Skeletal muscle satellite cell (primary cell): ENCODE results near the gene DIP2A.
"Not testable (repeated sequence)": the region's sequence is repeated elsewhere in the genome, so short reads cannot be mapped to it uniquely, and the experiment has no call there.

ENCODE experiments used
- H3K27me3 ChIP-seq: 2 replicates; pipeline ENCODE4 v1.7.0; 2013; ENCODE audit warnings: low read length; ENCODE audit not compliant: control insufficient read depth, insufficient read depth
- H3K36me3 ChIP-seq: 2 replicates; pipeline ENCODE4 v1.7.0; 2013; ENCODE audit warnings: mild to moderate bottlenecking, control low read depth, low read length; ENCODE audit not compliant: insufficient read depth
- H3K4me1 ChIP-seq: 2 replicates; pipeline ENCODE4 v1.7.0; 2013; ENCODE audit warnings: low read length; ENCODE audit not compliant: control insufficient read depth, insufficient read depth
- H3K4me2 ChIP-seq: 2 replicates; pipeline ENCODE4 v1.7.0; 2013; ENCODE audit warnings: mild to moderate bottlenecking, low read length
- H3K4me3 ChIP-seq: 2 replicates; pipeline ENCODE4 v1.7.0; 2013; ENCODE audit warnings: low read length
- H3K9ac ChIP-seq: 2 replicates; pipeline ENCODE4 v1.7.0; 2013; ENCODE audit warnings: mild to moderate bottlenecking, low read depth, low read length, moderate library complexity
- H3K9me3 ChIP-seq: replicated peaks from 2 replicates; pipeline ENCODE4 v1.7.0; 2013; ENCODE audit warnings: mild to moderate bottlenecking, control low read depth, low read length

Gene DIP2A

DNA sequence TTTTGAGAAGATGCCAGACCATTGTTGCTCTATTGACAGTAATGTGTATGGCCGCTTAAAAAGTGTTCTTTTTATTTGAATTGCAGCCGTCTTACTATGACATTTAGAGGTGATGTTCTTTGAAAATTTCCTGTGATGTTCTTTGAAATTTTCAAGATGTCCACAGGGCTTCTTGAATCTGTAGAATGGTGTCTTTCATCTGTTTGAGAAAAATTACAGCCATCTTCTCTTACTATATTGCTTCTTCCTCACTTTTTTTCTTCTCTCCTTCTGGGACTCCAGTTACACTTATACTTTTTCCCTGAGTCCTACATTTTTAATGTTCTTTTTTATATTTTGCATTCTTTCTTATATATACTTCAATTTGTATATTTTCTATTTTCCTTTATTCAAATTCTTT, 57.4 kb downstream of the DIP2A start:
- no peak overlapping the region for H3K4me2 ChIP-seq
- H3K4me1 ChIP-seq, result peaks cover 9% of the 10 kb centered on the region
- peaks cover 41% of the 10 kb centered on the region for H3K36me3 ChIP-seq
- no peaks in the 10 kb centered on the region for H3K9me3 ChIP-seq
- H3K4me3 ChIP-seq, result no peak overlapping the region
- H3K9ac ChIP-seq, result no peak overlapping the region
- H3K27me3 ChIP-seq, result no peaks in the 10 kb centered on the region

DNA sequence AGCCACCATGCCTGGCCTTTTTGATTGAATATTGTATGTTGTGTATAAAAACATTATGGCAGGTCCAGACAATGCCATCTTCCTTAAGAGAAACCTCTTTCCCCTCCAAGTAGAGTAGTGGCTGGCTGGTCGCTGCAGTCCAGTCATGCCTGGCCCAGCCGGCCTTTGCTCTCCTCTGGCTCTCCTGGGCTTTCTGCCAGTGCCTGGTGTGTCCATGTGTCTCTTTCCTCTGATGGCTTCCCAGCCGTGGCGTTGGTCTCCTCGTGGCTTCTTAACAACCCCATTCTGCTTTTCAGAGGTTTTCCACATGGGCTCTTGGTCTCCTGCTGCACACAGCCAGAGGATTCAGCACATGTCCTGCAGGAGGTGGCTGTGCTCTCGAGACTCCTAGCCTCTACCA, 58.7 kb downstream of the DIP2A start:
- Histone ChIP-seq H3K9me3 (no peaks in the 10 kb centered on the region), H3K4me1 (peaks cover 9% of the 10 kb centered on the region)

DNA sequence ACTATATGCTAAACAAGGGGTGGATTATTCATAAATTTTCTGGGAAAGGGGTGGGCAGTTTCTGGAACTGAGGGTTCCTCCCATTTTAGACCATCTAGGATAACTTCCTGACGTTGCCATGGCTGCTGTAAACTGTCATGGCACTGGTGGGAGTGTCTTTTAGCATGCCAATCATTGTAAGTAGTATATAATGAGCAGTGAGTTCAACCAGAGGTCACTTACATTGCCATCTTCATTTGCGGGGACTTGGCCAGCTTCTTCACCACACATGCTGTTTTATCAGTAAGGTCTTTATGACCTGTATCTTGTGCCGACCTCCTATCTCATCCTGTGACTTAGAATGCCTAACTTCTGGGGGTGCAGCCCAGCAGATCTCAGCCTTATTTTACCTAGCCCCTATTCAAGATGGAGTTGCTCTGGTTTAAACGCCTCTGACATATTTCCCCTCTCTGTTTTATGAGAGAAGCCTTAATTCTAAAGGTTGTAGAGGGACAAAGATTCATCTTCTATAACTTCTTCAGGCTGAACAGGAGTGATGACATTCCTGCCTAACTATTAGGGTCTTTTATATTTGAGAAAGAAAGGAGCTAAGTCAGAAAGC, 60.4 kb downstream of the DIP2A start:
- no peaks in the 10 kb centered on the region for H3K27me3 ChIP-seq
- H3K9me3 ChIP-seq, result no peaks in the 10 kb centered on the region
- no peak overlapping the region for H3K9ac ChIP-seq
- H3K36me3 ChIP-seq, result peaks cover 18% of the 10 kb centered on the region
- H3K4me3 ChIP-seq, result no peak overlapping the region
- no peak overlapping the region for H3K4me2 ChIP-seq
- peaks cover 9% of the 10 kb centered on the region for H3K4me1 ChIP-seq

More for the DNA sequence above, 58.7 kb downstream of the DIP2A start:
- H3K27me3 ChIP-seq, result no peaks in the 10 kb centered on the region
- no peak overlapping the region for H3K4me3 ChIP-seq
- peaks cover 28% of the 10 kb centered on the region for H3K36me3 ChIP-seq
- H3K9ac ChIP-seq, result no peak overlapping the region
- no peak overlapping the region for H3K4me2 ChIP-seq

DNA sequence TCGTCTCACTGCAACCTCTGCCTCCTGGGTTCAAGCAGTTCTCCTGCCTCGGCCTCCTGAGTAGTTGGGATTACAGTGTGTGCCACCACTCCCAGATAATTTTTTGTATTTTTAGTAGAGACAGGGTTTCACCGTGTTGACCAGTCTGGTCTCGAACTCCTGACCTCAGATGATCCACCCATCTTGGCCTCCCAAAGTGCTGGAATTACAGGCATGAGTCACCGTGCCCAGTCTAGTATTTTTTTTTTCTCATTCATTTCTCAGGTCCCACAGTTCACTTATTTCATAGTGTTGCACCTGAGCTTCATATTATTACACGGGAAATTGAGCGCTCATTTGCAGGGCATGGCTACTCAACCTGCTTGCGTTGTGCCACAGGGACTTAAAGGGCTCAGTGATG, 68.7 kb downstream of the DIP2A start:
- not testable (repeated sequence) for H3K4me3 ChIP-seq, H3K27me3 ChIP-seq, H3K4me2 ChIP-seq, H3K9me3 ChIP-seq, H3K36me3 ChIP-seq, H3K9ac ChIP-seq, H3K4me1 ChIP-seq

DNA sequence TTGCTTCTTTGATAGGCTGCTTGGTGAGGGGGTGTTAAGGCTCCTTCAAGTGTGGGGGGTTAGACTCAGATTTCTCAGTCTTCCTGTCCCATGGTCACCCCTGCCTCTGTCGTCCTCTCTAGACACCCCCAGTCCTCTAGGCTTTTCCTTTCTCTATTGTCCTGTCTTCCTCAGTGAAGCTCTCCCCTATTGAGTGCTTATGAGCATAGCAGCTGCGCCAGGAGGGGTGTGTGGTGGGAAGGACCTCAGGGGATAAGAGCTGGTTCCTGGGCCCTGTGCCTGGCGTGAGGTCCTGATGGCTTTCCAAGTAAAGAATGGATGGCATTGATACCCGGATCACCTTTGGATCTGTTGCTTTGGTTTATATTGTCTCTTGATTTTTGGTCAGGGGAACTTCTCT, 69.1 kb downstream of the DIP2A start:
- Histone ChIP-seq H3K4me2 (no peak overlapping the region), H3K9ac (no peak overlapping the region), H3K4me3 (no peak overlapping the region), H3K36me3 (peaks cover 8% of the 10 kb centered on the region), H3K9me3 (no peaks in the 10 kb centered on the region), H3K4me1 (peaks cover 5% of the 10 kb centered on the region), H3K27me3 (no peaks in the 10 kb centered on the region)

DNA sequence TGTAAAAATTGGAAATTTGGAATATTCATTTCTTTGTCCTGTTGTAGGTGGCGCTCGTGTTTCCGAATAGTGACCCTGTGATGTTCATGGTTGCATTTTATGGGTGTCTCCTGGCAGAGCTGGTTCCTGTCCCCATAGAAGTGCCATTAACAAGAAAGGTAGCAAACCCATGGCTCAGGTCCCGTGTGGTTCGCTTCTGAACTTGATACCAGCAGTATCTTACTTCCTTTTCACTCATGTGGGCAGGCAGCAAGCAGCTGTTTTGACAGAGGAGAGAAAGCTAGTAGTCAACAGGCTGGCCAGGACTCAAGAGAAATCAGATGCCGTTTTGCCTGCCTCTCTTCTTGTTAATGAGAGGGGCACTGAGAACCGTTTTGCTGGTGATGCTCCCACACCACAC, 73.4 kb downstream of the DIP2A start:
- peaks cover 26% of the 10 kb centered on the region for H3K36me3 ChIP-seq
- H3K9ac ChIP-seq, result no peak overlapping the region
- H3K27me3 ChIP-seq, result no peaks in the 10 kb centered on the region
- no peaks in the 10 kb centered on the region for H3K9me3 ChIP-seq
- H3K4me3 ChIP-seq, result no peak overlapping the region
- no peak overlapping the region for H3K4me2 ChIP-seq
- H3K4me1 ChIP-seq, result peaks cover 1% of the 10 kb centered on the region

DNA sequence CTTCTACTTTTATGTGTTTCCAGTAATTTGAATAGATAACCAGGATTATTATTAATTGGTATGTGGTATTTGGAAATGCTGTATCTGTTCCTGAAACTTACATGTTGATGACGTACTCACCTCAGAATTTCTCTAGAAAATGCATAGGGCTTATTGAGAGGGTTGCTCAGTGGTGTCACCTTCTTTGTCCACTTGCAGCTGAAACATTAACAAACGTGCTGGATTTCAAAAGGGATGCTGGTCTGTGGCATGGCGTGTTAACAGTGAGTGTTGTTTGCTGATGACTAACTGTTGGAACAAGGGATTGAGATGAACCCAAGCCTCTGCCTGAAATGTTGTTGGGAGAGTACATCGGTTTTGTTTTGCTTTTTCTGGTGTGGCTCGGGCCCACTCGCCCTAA, 78.3 kb downstream of the DIP2A start:
- H3K4me3 ChIP-seq, result no peak overlapping the region
- no peak overlapping the region for H3K9ac ChIP-seq
- H3K27me3 ChIP-seq, result no peaks in the 10 kb centered on the region
- H3K36me3 ChIP-seq, result peaks cover 65% of the 10 kb centered on the region
- no peak overlapping the region for H3K4me2 ChIP-seq
- no peaks in the 10 kb centered on the region for H3K9me3 ChIP-seq
- H3K4me1 ChIP-seq, result no peaks in the 10 kb centered on the region

DNA sequence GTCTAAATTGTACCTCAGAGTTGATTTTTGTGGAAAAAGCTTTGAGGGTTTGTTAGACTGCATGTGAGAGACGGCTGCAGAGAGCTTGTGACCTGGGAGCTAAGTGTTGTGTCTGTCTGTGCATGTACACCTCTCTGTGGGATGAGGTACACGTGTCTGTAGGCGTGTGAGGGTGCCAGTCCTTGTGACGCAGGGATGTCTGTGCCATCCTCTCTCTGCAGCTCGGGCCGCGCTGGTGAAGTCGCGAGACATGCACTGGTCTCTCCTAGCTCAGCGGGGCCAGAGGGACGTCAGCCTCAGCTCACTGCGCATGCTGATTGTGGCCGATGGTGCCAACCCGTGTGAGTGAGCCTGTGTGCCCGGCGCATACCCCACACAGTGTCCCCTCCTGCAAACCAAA, 79.6 kb downstream of the DIP2A start:
- H3K9me3 ChIP-seq, result no peaks in the 10 kb centered on the region
- peaks cover 74% of the 10 kb centered on the region for H3K36me3 ChIP-seq
- H3K4me1 ChIP-seq, result no peaks in the 10 kb centered on the region
- no peak overlapping the region for H3K4me3 ChIP-seq
- no peak overlapping the region for H3K4me2 ChIP-seq
- no peaks in the 10 kb centered on the region for H3K27me3 ChIP-seq
- no peak overlapping the region for H3K9ac ChIP-seq

DNA sequence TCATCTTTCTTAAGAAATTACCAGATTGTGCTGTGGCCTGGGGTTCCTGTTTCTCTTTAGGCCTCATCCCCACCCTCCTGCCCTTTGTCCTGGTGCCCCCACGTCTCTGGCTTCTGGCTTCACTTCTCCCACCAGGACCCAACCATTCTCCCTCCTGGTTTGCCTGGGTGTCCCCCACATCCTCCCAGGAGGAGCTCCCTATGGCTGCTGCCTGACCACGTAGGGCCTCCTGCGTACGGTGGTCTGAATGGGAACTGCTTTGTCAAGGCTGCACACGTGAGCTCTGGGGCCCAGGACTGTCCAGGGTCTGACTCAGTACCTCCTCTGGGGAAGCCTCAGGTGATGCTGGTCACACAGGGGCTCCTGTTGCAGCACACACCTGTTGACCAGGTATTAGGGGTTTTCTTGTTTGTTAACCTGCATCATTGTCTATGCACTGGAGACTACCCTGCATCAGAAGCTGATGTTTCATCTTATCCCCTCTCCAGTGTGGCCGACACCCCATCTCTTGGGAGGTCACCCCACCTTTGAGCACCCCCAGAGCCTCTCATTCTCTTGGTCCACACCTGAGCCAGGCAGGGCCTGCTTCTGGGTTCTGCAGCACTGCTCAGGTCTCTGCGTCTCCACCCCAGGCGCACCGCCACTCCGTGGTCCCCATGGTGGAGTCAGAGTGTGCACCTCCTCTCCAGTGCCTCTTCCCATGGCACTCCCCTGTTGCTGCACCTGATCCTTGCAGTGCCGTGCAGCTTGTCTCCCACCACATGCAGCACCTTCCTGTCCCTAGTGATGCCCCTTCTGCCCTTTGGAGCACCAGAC, 80.4 kb downstream of the DIP2A start:
- Histone ChIP-seq H3K9me3 (no peaks in the 10 kb centered on the region), H3K4me2 (no peak overlapping the region), H3K4me3 (no peak overlapping the region), H3K4me1 (no peaks in the 10 kb centered on the region), H3K9ac (no peak overlapping the region), H3K36me3 (peaks cover 76% of the 10 kb centered on the region), H3K27me3 (no peaks in the 10 kb centered on the region)

DNA sequence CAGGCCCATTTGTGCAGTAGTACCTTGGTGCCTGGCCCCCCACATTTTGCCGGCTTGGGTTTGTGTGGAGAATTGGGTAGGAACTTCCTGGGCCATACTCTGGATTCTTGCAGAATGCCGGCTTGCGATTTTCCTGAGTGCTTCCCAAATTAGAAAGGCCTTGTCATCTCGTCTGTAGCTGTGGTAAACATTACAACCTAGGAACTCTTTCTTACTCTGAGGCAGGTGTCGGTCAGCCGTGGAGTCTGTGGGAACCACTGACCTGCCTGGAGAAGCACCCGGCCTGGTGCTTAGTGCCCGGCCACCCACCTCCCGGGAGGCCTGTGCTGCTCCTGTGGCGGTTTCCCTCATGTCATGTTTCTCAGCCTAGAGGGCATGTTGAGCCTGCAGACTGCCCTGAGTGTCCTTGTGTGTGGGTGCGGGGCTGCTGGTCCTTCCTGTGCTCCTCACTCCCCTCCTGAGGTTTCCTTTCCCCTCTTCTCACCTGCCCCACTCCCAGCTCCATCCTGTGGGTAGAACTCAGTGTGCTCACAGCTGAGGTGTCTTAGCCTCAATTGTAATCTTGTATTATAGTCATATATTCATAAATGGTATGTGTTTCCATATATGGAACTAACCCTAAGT, 81.5 kb downstream of the DIP2A start:
- Histone ChIP-seq H3K9me3 (no peaks in the 10 kb centered on the region), H3K27me3 (no peaks in the 10 kb centered on the region), H3K9ac (no peak overlapping the region), H3K4me1 (no peaks in the 10 kb centered on the region), H3K4me2 (no peak overlapping the region), H3K4me3 (no peak overlapping the region), H3K36me3 (peaks cover 76% of the 10 kb centered on the region)

DNA sequence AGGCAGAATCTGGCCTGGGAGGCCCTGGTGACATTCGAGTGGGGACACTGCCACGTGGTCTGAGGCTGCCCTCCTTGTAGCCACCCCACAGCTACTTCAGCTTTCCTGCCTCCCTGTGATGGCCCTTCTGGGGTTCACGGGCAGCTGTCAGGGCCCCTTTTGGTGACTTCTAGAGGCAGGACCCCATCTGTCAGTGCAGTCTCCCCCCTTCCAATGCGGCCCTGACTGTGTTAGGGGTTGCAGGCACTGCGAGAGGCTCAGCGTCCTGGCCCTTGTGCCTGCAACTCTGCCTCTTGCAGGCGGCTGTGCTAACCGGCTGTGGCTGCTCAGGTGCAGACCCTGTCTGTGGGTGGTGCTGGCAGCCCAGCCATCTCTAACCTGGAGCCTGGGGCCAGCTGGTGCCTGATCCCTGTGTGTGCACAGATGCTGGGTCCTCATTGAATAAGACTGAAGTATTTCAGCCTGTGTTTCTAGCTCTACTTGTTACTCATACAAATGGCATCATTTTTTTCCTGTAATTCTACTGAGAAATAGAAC, 84.0 kb downstream of the DIP2A start:
- peaks cover 81% of the 10 kb centered on the region for H3K36me3 ChIP-seq

More for the DNA sequence above, 84.0 kb downstream of the DIP2A start:
- H3K4me3 ChIP-seq, result no peak overlapping the region
- no peak overlapping the region for H3K9ac ChIP-seq
- H3K4me2 ChIP-seq, result no peak overlapping the region
- H3K27me3 ChIP-seq, result no peaks in the 10 kb centered on the region
- H3K4me1 ChIP-seq, result no peaks in the 10 kb centered on the region
- H3K9me3 ChIP-seq, result no peaks in the 10 kb centered on the region
